H1 (cell line): Measurements from ENCODE around the gene COL8A2. TPM values are rescaled to one million over a fixed set of nuclear protein-coding genes. Genes with fewer than 3 reads are reported as not detected.

Experiments used
- CTCF ChIA-PET: fragments of 300-600 bp; sonication (Branson Sonifier 250); formaldehyde crosslinking; loops from one replicate; lab custom pipeline; 2021; ENCODE audit not compliant: partially characterized antibody; lab: Charles Lee
- POLR2A ChIA-PET: fragments of 300-600 bp; sonication (Branson Sonifier 250); formaldehyde crosslinking; loops from one replicate; lab custom pipeline; 2021; ENCODE audit warnings: inconsistent platforms; ENCODE audit not compliant: partially characterized antibody; lab: Charles Lee
- DNase-seq, 2 experiments: peaks; one replicate each; pipeline versions ENCODE4 v3.0.0 to v3.0.0-alpha.2; 2010 to 2022; ENCODE audit warnings: low spot score in 2 of 2, low read depth in 1 of 2, mixed read lengths in 1 of 2
- FAIRE-seq: peaks from 2 replicates; lab custom pipeline; 2011; peaks lifted over from hg19 to GRCh38; lab: Jason Lieb, UNC
- H2AFZ ChIP-seq: 2 replicates; pipeline ENCODE4 v1.8.1; 2012; ENCODE audit warnings: low read length, inconsistent platforms
- H2AK5ac ChIP-seq: 2 replicates; pipeline ENCODE4 v1.6.1; 2013; ENCODE audit warnings: low read depth, low read length
- H2BK120ac ChIP-seq: replicated peaks from 2 replicates; pipeline ENCODE3; 2013; ENCODE audit warnings: low read depth, low read length, inconsistent platforms
- H2BK12ac ChIP-seq: 2 replicates; pipeline ENCODE4 v1.6.1; 2013; ENCODE audit warnings: low read depth, low read length
- H2BK15ac ChIP-seq: 2 replicates; pipeline ENCODE4 v1.6.1; 2013; ENCODE audit warnings: low read length
- H2BK20ac ChIP-seq: 2 replicates; pipeline ENCODE4 v1.6.1; 2013; ENCODE audit warnings: low read length
- H2BK5ac ChIP-seq: 2 replicates; pipeline ENCODE4 v1.6.1; 2013; ENCODE audit warnings: low read depth, low read length
- H3K14ac ChIP-seq: 2 replicates; pipeline ENCODE4 v1.6.1; 2013; ENCODE audit warnings: inconsistent platforms; ENCODE audit not compliant: insufficient read length
- H3K18ac ChIP-seq: 2 replicates; pipeline ENCODE4 v1.6.1; 2013; ENCODE audit warnings: low read length; ENCODE audit errors: extremely low read depth
- H3K23ac ChIP-seq: 2 replicates; pipeline ENCODE4 v1.6.1; 2013; ENCODE audit warnings: inconsistent platforms; ENCODE audit not compliant: insufficient read length
- H3K23me2 ChIP-seq: 2 replicates; pipeline ENCODE4 v1.6.1; 2013; ENCODE audit warnings: low read depth, low read length
- H3K27ac ChIP-seq: 2 replicates; pipeline ENCODE4 v1.6.1; 2011; ENCODE audit warnings: low read depth, low read length, inconsistent platforms
- H3K27me3 ChIP-seq, 4 experiments: replicated peaks in 1 of 4; 1 replicate in 1 of 4; 2 replicates in 3 of 4; pipeline versions ENCODE4 v1.6.1 to v1.8.1; 2011 to 2013; ENCODE audit warnings: low read length in 3 of 4, mild to moderate bottlenecking in 3 of 4, inconsistent platforms in 2 of 4, mixed read lengths in 2 of 4, moderate library complexity in 1 of 4; ENCODE audit not compliant: control insufficient read depth in 3 of 4, insufficient read depth in 3 of 4; ENCODE audit errors: extremely low read depth in 1 of 4
- H3K36me3 ChIP-seq, 4 experiments: 2 replicates each; pipeline versions ENCODE4 v1.6.1 to v1.8.1; 2011 to 2013; ENCODE audit warnings: mild to moderate bottlenecking in 4 of 4, low read length in 3 of 4, moderate library complexity in 2 of 4, control low read depth in 1 of 4, inconsistent platforms in 1 of 4; ENCODE audit not compliant: insufficient read depth in 4 of 4, control insufficient read depth in 2 of 4
- H3K4ac ChIP-seq: replicated peaks from 2 replicates; pipeline ENCODE3; 2013; ENCODE audit warnings: low read length, low read depth, mixed read lengths, inconsistent platforms; ENCODE audit not compliant: insufficient read length
- H3K4me1 ChIP-seq, 4 experiments: replicated peaks in 1 of 4; 1 replicate in 1 of 4; 2 replicates in 3 of 4; pipeline versions ENCODE4 v1.6.1 to v1.8.1; 2011 to 2013; ENCODE audit warnings: low read length in 3 of 4, inconsistent platforms in 2 of 4, mixed read lengths in 1 of 4; ENCODE audit not compliant: insufficient read depth in 4 of 4, control insufficient read depth in 3 of 4
- H3K4me2 ChIP-seq, 2 experiments: 2 replicates each; pipeline versions ENCODE4 v1.6.1 to v1.8.1; 2011 to 2013; ENCODE audit warnings: low read depth in 2 of 2, low read length in 2 of 2, control low read depth in 1 of 2, inconsistent platforms in 1 of 2, mild to moderate bottlenecking in 1 of 2; ENCODE audit not compliant: insufficient read depth in 1 of 2
- H3K4me3 ChIP-seq, 4 experiments: fragments of 200-600, 300-600 bp in 1 of 4; sonication (generic), shearing (Covaris generic), sonication (Bioruptor Twin) in 1 of 4; 2 replicates each; pipeline versions ENCODE4 v1.5.1 to v1.8.1; 2011 to 2016; ENCODE audit warnings: low read length in 4 of 4, low read depth in 3 of 4, control low read depth in 2 of 4, inconsistent platforms in 2 of 4, mild to moderate bottlenecking in 2 of 4, mixed read lengths in 1 of 4, moderate library complexity in 1 of 4; ENCODE audit not compliant: insufficient read depth in 2 of 4; ENCODE audit errors: extremely low read depth in 1 of 4
- H3K56ac ChIP-seq: replicated peaks from 2 replicates; pipeline ENCODE3; 2013; ENCODE audit warnings: low read depth, mild to moderate bottlenecking, mixed read lengths, low read length, inconsistent platforms; ENCODE audit not compliant: insufficient read length
- H3K79me1 ChIP-seq: 2 replicates; pipeline ENCODE4 v1.6.1; 2013; ENCODE audit warnings: low read depth, low read length, control low read depth
- H3K79me2 ChIP-seq, 2 experiments: 2 replicates each; pipeline versions ENCODE4 v1.6.1 to v1.8.1; 2012 to 2013; ENCODE audit warnings: low read length in 2 of 2, mild to moderate bottlenecking in 2 of 2, inconsistent platforms in 1 of 2; ENCODE audit not compliant: insufficient read depth in 2 of 2, control insufficient read depth in 1 of 2
- H3K9ac ChIP-seq, 4 experiments: replicated peaks in 1 of 4; 1 replicate in 1 of 4; 2 replicates in 3 of 4; pipeline versions ENCODE4 v1.6.1 to v1.8.1; 2011 to 2013; ENCODE audit warnings: low read depth in 3 of 4, low read length in 3 of 4, control low read depth in 2 of 4, mild to moderate bottlenecking in 2 of 4, moderate library complexity in 2 of 4, inconsistent platforms in 1 of 4; ENCODE audit errors: extremely low read depth in 1 of 4
- H3K9me3 ChIP-seq, 2 experiments: 2 replicates each; pipeline versions ENCODE4 v1.6.1 to v1.8.1; 2012 to 2013; ENCODE audit warnings: mild to moderate bottlenecking in 2 of 2, moderate library complexity in 2 of 2, control low read depth in 1 of 2, inconsistent platforms in 1 of 2, low read depth in 1 of 2, low read length in 1 of 2, mixed read lengths in 1 of 2; ENCODE audit not compliant: insufficient read depth in 2 of 2
- H4K20me1 ChIP-seq, 2 experiments: replicated peaks in 1 of 2; 2 replicates each; pipeline versions ENCODE3 to v1.8.1; 2011 to 2013; ENCODE audit warnings: inconsistent platforms in 2 of 2, low read length in 2 of 2, mild to moderate bottlenecking in 1 of 2; ENCODE audit not compliant: insufficient read depth in 2 of 2, control insufficient read depth in 1 of 2
- H4K5ac ChIP-seq: 2 replicates; pipeline ENCODE4 v1.6.1; 2013; ENCODE audit warnings: low read length, low read depth, mixed read lengths, inconsistent platforms; ENCODE audit not compliant: insufficient read length
- H4K8ac ChIP-seq: 2 replicates; pipeline ENCODE4 v1.8.0; 2013; ENCODE audit warnings: mild to moderate bottlenecking, moderate library complexity, low read length, inconsistent platforms; ENCODE audit not compliant: insufficient read depth; ENCODE audit errors: extremely low read depth
- H4K91ac ChIP-seq: replicated peaks from 2 replicates; pipeline ENCODE3; 2013; ENCODE audit warnings: low read length, mixed read lengths, inconsistent platforms; ENCODE audit not compliant: insufficient read length
- CBX5 ChIP-seq: fragments of 300-800, 300-1000 bp; sonication (generic); IDR thresholded peaks from 2 replicates; pipeline ENCODE4 v1.7.1; 2016; ENCODE audit warnings: antibody characterized with exemption, low read length, low read depth
- EP300 ChIP-seq, 2 experiments: IDR thresholded peaks; 1 replicate in 1 of 2; 2 replicates in 1 of 2; pipeline ENCODE4 v1.6.1; 2011 to 2012; ENCODE audit warnings: low read depth in 2 of 2, low read length in 2 of 2, mild to moderate bottlenecking in 2 of 2, borderline replicate concordance in 1 of 2, inconsistent platforms in 1 of 2, moderate library complexity in 1 of 2
- polyA plus RNA-seq, 7 experiments: library from polyadenylated mRNA; depleted of rRNA in 3 of 7; stranded (reverse) in 5 of 7; unstranded in 2 of 7; fragments of >200 nt in 5 of 7; fragments of 200-250 nt in 2 of 7; gene quantifications; 1 replicate in 5 of 7; 2 replicates in 1 of 7; 4 replicates in 1 of 7; pipeline versions ENCODE4 v1.2.1 to v1.2.3, GENCODE V29; 2011 to 2013; ENCODE audit warnings: missing spikeins in 2 of 7, mixed read lengths in 2 of 7
- total RNA-seq: library from RNA; stranded (reverse); fragmentation: NEBNext Ultra II Directional; extraction: Animal tissue kit (Norgen Biotek cat#: 25700); gene quantifications from 2 replicates; pipeline ENCODE4 v1.2.1, GENCODE V29; 2021
- TF ChIP-seq, protein P1 (sequence below): IDR thresholded peaks from 2 replicates; pipeline ENCODE4 v1.6.1; 2011; ENCODE audit warnings: low read depth, mild to moderate bottlenecking, low read length; ENCODE audit not compliant: insufficient read depth

The COL8A2 gene
- total and polyA plus RNA-seq, 2 of the 8 experiments (the other 6 are each of a cell fraction or from before 2014, with no cell fraction given), result 2.1 to 2.8 TPM

DNA sequence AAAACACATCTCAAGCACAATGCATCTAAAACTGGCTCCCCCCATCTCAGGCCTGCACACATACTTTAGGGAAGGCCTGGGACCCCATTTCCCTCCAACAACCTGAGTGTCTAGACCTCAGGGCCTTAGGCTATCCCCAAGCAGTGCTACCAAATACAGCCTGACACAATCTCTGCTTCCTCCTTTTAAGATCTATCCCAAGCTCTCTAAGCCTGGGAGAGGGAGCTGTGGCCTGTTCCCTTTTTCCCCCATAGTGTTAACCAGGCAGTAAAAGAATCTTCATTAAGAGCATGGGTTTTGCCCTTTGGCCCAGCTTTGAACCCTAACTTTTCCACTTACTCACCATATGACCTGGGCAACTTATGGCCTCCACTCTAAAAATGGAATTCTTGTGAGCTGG is 10.8 kb upstream of the COL8A2 start:
- no peak overlapping the region for H2BK20ac ChIP-seq
- no peak overlapping the region for H3K14ac ChIP-seq
- H3K4ac ChIP-seq, result no peak overlapping the region
- no peak overlapping the region for H3K27ac ChIP-seq
- no peak overlapping the region for H4K8ac ChIP-seq
- H3K9me3 ChIP-seq, result no peaks in the 10 kb centered on the region
- H4K5ac ChIP-seq, result no peak overlapping the region
- CTCF ChIA-PET, result interaction anchor here (0.9 to 20.9 kb wide), 13 partner anchors 10 to 245 kb away, joined by 3 to 738 read pairs (median 8); partner anchors contain the start of genes ADPRS, THRAP3 and TRAPPC3
- DNase-seq, result no peak
- no peak overlapping the region for H2AFZ ChIP-seq
- H3K18ac ChIP-seq, result no peak overlapping the region
- no peak overlapping the region for H3K4me2 ChIP-seq
- no peak overlapping the region for H2BK5ac ChIP-seq
- no peaks in the 10 kb centered on the region for H3K27me3 ChIP-seq
- H3K79me2 ChIP-seq, result no peaks in the 10 kb centered on the region
- H3K56ac ChIP-seq, result no peak overlapping the region
- peaks cover 0 to 2% (median 0%) of the 10 kb centered on the region in 4 experiments; a peak in 2 of 7 replicates for H3K4me1 ChIP-seq
- TF ChIP-seq, protein P1, sequence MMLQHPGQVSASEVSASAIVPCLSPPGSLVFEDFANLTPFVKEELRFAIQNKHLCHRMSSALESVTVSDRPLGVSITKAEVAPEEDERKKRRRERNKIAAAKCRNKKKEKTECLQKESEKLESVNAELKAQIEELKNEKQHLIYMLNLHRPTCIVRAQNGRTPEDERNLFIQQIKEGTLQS, result no peak
- TF ChIP-seq EP300 (IDR thresholded peaks at IDR 0.05; ENCODE audit: borderline replicate concordance in 1 of 2, low read depth in 2 of 2, low read length in 2 of 2), result no peak
- TF ChIP-seq CBX5, result no peak
- TF ChIP-seq, all 59 proteins: peak for 0
- no peak overlapping the region for H2BK15ac ChIP-seq
- H2AK5ac ChIP-seq, result no peak overlapping the region
- FAIRE-seq, result no peak
- H3K23me2 ChIP-seq, result no peaks in the 10 kb centered on the region
- H2BK120ac ChIP-seq, result no peak overlapping the region
- peaks cover 0 to 2% of the 10 kb centered on the region in 2 experiments for H4K20me1 ChIP-seq
- no peaks in the 10 kb centered on the region for H3K79me1 ChIP-seq
- POLR2A ChIA-PET, result interaction anchor here (1.3 to 9.3 kb wide), 3 partner anchors 8 to 36 kb away, joined by 6 to 61 read pairs (median 7); partner anchors contain the start of gene TRAPPC3
- no peak overlapping the region for H3K4me3 ChIP-seq
- H3K9ac ChIP-seq, result no peak overlapping the region
- peaks cover 0 to 3% (median 0%) of the 10 kb centered on the region in 4 experiments; a peak in 4 of 8 replicates for H3K36me3 ChIP-seq
- no peak overlapping the region for H4K91ac ChIP-seq
- no peak overlapping the region for H3K23ac ChIP-seq
- H2BK12ac ChIP-seq, result no peak overlapping the region
